ENCODE data around the gene CPPED1.

Gene CPPED1

DNA sequence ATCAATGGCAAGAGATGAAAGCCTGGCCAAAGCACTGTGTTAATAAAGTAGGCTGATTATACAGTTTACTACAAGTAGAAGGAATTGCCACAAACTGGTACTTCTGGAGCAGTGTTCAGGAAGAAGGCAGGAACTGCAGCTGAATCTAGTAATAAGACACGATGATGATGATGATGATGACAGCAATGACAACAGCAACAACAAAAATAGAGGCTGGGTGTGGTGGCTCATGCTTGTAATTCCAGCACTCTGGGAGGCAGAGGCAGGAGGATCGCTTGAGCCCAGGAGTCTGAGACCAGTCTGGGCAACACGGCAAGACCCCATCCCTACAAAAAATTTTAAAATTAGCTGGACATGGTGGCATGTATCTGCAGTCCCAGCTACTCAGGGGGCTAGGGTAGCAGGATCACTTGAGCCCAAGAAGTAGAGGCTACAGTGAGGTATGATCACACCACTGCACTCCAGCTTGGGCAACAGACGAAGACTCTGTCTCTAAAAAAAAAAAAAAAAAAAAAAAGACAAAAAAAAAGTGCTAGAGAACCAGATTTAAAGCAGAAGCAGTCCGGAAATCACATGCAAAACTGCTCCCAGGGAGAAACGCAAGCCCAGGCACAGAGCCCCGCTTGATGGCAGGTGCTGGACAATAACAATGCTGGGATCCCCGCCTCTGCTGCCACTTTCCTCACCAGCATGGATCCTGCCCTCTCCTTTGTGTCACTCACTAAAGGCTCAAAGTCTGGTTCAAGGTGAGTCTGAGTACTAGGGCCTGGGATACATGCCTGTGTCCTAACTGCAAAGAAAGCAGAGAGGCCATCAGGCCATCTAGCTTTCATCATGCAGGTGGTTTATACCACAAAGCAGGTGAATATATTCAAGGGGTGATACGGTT, 44.8 kb downstream of the CPPED1 start:
- Histone ChIP-seq H3K36me3 (peaks cover 0 to 99% (median 29%) of the 10 kb centered on the region in 11 experiments; a peak in 14 of 22 replicates), H3K9ac (no peak overlapping the region), H3K27ac (0 out of 22 replicates have a peak overlapping the region, but pooled peaks of 1 of the 11 experiments have one; percentile 1), H4K20me1 (peaks cover 0 to 99% (median 8%) of the 10 kb centered on the region in 11 experiments; a peak in 10 of 22 replicates), H3K4me2 (peak overlapping the region in 4 of 11 experiments; percentile 10 to 39 (median 24); a peak in 7 of 22 replicates), H3K27me3 (no peaks in the 10 kb centered on the region), H3K4me3 (no peak overlapping the region), H3K9me3 (replicated peaks in 1 of 11) (peaks cover 0 to 28% (median 8%) of the 10 kb centered on the region in 11 experiments; a peak in 11 of 22 replicates), H3K4me1 (peaks cover 0 to 26% (median 16%) of the 10 kb centered on the region in 10 experiments; a peak in 16 of 20 replicates)
- no peak for TF ChIP-seq Cebpa-rat (IDR thresholded peaks at IDR 0.05)

DNA sequence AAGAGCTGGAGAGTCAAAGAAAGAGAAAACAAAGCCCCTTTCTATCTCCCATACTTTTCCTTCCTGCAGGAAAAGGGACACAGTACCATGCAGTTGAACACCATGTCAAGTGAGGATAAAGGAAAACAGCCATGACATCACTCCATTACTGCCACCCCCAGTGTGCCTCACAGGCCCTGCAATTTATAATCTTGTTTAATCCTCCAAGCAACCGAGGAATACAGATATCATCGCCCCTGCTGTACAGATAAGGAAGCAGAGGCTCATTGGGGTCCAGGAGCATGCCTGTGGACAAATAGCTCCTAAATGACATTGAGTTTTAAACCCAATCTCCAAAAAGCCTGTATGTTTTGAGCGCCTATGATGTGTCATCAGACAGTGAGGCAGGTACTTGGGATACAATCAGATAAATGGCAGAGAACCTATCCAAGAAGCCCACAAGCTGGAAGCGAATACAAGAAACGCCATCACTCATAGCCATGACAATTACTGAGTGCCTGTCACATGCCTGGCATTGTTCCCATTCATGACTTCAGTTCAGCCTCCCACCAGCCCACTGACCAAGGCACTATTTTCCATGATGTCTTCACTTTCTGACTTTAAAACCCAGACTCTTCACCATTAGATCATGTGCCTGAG, 45.5 kb downstream of the CPPED1 start:
- Histone ChIP-seq H3K4me2 (peak overlapping the region in 2 of 11 experiments; percentile 10 to 39; a peak in 3 of 22 replicates), H3K27ac (0 out of 22 replicates have a peak overlapping the region, but pooled peaks of 1 of the 11 experiments have one; percentile 1), H3K9ac (no peak overlapping the region), H3K4me3 (no peak overlapping the region), H3K4me1 (peaks cover 0 to 33% (median 18%) of the 10 kb centered on the region in 10 experiments; a peak in 16 of 20 replicates), H4K20me1 (peaks cover 0 to 99% (median 9%) of the 10 kb centered on the region in 11 experiments; a peak in 10 of 22 replicates), H3K36me3 (peaks cover 0 to 99% (median 29%) of the 10 kb centered on the region in 11 experiments; a peak in 14 of 22 replicates), H3K27me3 (no peaks in the 10 kb centered on the region), H3K9me3 (replicated peaks in 1 of 11) (peaks cover 0 to 21% (median 8%) of the 10 kb centered on the region in 11 experiments; a peak in 10 of 22 replicates)
- no peak for TF ChIP-seq Cebpa-rat (IDR thresholded peaks at IDR 0.05)

DNA sequence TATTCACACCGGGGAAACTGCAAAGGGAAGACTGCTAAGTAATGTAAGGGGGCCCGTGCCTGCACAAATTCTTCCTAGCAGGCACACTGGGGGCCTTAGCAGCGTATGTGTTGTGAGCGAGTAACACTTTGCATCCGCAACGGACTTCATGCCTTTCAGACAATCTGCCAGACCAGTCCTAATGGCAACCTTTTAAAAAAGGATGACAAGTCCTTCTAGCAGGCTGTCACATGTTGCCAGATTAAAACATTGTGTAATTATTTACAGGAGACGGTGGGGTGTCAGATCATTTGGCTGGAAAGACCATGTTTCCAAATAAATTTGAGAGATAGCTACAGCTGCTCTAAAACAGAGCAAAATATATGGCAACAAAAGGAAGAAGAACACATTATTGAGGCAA, 46.1 kb downstream of the CPPED1 start:
- Histone ChIP-seq H3K4me1 (peaks cover 0 to 33% (median 18%) of the 10 kb centered on the region in 10 experiments; a peak in 16 of 20 replicates), H4K20me1 (peaks cover 0 to 97% (median 9%) of the 10 kb centered on the region in 11 experiments; a peak in 10 of 22 replicates), H3K27me3 (no peaks in the 10 kb centered on the region), H3K4me2 (no peak overlapping the region), H3K4me3 (no peak overlapping the region), H3K36me3 (peaks cover 0 to 95% (median 29%) of the 10 kb centered on the region in 11 experiments; a peak in 14 of 22 replicates), H3K9me3 (replicated peaks in 1 of 11) (peaks cover 0 to 19% (median 8%) of the 10 kb centered on the region in 11 experiments; a peak in 9 of 22 replicates), H3K9ac (no peak overlapping the region), H3K27ac (no peak overlapping the region)
- no peak for TF ChIP-seq Cebpa-rat (IDR thresholded peaks at IDR 0.05)

DNA sequence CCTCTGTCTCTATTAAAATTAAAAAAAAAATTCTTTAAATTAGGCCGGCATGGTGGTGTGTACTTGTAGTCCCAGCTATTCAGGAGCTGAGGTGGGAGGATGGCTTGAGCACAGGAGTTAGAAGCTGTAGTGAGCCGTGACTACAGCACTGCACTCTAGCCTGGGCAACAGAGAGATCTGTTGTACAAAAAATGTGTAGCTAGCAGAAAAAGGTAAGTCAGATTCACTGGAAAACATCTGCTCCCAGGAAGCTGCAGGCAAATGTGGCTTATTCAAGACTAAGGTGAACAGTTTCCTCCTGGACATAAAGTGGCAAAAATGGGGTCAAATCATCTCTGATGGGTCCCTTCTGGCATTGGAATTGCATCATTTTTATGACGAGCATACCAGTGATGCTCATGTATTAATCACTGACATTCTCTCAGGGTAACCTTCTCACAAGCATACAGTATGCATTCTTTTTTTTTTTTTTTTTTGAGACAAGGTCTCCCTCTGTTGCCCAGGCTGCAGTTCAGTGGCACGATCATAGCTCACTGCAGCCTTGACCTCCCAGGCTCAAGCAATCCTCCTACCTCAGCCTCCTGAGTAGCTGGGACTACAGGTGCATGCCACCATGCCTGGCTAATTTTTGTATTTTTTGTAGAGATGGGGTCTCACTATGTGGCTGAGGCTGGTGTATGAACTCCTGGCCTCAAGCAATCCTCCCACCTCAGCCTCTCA, 48.7 kb downstream of the CPPED1 start:
- Histone ChIP-seq H3K27me3 (no peaks in the 10 kb centered on the region), H3K4me1 (peaks cover 0 to 49% (median 14%) of the 10 kb centered on the region in 10 experiments; a peak in 13 of 20 replicates), H3K4me3 (no peak overlapping the region), H3K9ac (no peak overlapping the region), H3K9me3 (replicated peaks in 1 of 11) (peaks cover 0 to 2% (median 0%) of the 10 kb centered on the region in 11 experiments; a peak in 3 of 22 replicates), H4K20me1 (peaks cover 0 to 95% (median 9%) of the 10 kb centered on the region in 11 experiments; a peak in 10 of 22 replicates), H3K27ac (no peak overlapping the region), H3K36me3 (peaks cover 0 to 90% (median 11%) of the 10 kb centered on the region in 11 experiments; a peak in 12 of 22 replicates), H3K4me2 (no peak overlapping the region)
- no peak for TF ChIP-seq Cebpa-rat (IDR thresholded peaks at IDR 0.05)

DNA sequence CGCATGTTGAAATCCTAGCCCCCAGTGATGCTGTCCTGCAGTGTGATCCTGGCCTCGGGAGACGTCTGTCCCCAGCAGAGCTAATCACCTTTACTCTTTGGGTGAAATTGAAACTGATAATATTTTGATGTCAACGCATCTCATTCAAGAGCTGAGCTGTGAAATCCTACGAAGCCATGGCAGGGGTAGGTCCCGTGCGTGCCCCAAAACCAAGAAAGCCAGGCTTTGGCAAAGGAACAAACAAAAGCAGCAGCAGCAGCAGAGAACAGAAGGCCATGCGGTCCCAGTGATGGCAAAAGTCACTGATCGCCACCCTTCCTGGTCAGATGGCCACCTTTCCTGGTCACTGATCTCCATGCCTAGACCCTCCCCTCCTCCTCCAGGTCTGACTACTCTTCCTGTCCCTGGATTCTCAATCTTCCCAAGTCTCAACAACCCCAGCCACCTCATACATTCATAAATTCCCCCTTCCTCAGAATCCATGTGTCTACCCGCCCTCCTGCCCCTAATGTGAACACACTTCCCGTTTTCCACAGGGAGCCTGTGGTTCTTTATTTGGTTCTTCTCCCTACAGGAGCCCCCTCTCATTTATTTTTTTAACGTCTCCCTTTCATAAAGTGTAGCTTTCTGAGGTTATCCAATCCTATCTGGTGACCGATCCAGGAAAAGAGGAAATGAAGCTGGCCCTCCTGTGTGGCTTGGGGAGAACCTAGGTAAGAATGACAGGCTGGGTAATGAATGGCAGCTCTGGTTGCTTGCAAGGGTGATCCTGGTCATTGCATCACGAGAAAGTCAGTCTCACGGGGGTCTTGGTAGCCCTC, 50.3 kb downstream of the CPPED1 start:
- Histone ChIP-seq H3K4me1 (peaks cover 0 to 37% (median 6%) of the 10 kb centered on the region in 10 experiments; a peak in 12 of 20 replicates), H3K36me3 (peaks cover 0 to 89% (median 0%) of the 10 kb centered on the region in 11 experiments; a peak in 9 of 22 replicates), H3K9me3 (replicated peaks in 1 of 11) (no peaks in the 10 kb centered on the region), H3K4me2 (0 out of 22 replicates have a peak overlapping the region, but pooled peaks of 1 of the 11 experiments have one; percentile 21), H3K27ac (no peak overlapping the region), H3K9ac (no peak overlapping the region), H3K27me3 (no peaks in the 10 kb centered on the region), H4K20me1 (peaks cover 0 to 95% (median 4%) of the 10 kb centered on the region in 11 experiments; a peak in 10 of 22 replicates), H3K4me3 (no peak overlapping the region)
- no peak for TF ChIP-seq Cebpa-rat (IDR thresholded peaks at IDR 0.05)

DNA sequence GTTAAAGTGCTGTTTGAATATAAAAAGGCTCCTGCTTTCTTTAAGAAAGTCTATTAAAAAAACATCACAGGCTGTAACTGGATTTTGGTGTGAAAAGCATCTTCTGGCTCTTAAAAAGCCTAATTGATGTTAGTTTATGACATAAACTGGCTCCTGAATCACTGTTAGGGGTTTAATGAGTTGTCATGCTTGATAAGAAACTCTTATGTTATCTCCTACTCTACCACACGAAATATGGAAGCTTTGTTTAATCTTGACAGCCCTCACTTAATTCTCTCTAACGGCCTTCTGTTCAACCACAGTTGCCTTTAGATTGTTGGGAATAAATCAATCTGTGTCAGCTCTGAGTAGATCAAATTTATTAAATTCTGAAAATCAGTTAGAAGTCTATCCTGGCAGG, 51.5 kb downstream of the CPPED1 start:
- Histone ChIP-seq H3K36me3 (peaks cover 0 to 89% (median 0%) of the 10 kb centered on the region in 11 experiments; a peak in 9 of 22 replicates), H3K9me3 (replicated peaks in 1 of 11) (no peaks in the 10 kb centered on the region; a peak in 2 of 22 replicates), H3K27me3 (no peaks in the 10 kb centered on the region), H3K4me2 (no peak overlapping the region), H3K9ac (no peak overlapping the region), H3K27ac (no peak overlapping the region), H3K4me1 (peaks cover 0 to 32% (median 8%) of the 10 kb centered on the region in 10 experiments; a peak in 10 of 20 replicates), H4K20me1 (peaks cover 0 to 94% (median 0%) of the 10 kb centered on the region in 11 experiments; a peak in 9 of 22 replicates), H3K4me3 (no peak overlapping the region)
- TF ChIP-seq Cebpa-rat (IDR thresholded peaks at IDR 0.05): no peak

DNA sequence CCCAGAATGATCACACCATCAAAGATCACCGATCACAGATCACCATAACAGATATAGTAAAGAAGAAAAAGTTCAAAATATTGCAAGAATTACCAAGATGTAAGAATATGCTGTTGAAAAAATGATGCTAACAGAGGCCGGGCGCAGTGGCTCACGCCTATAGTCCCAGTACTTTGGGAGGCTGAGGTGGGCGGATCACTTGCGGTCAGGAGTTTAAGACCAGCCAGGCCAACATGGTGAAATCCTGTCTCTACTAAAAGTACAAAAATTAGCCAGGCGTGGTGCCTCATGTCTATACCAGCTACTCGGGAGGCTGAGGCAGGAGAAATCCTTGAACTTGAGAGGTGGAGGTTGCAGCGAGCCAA, 53.2 kb downstream of the CPPED1 start:
- Histone ChIP-seq H3K27me3 (no peaks in the 10 kb centered on the region), H3K36me3 (peaks cover 0 to 89% (median under 1%) of the 10 kb centered on the region in 11 experiments; a peak in 10 of 22 replicates), H3K4me3 (no peak overlapping the region), H3K9me3 (replicated peaks in 1 of 11) (peaks cover 8 to 16% (median 12%) of the 10 kb centered on the region in 11 experiments; a peak in 20 of 22 replicates), H4K20me1 (peaks cover 0 to 89% (median 0%) of the 10 kb centered on the region in 11 experiments; a peak in 8 of 22 replicates), H3K27ac (no peak overlapping the region), H3K4me2 (peak overlapping the region in 8 of 11 experiments; percentile 1 to 33 (median 14); a peak in 3 of 22 replicates), H3K9ac (no peak overlapping the region), H3K4me1 (peaks cover 0 to 32% (median 8%) of the 10 kb centered on the region in 10 experiments; a peak in 10 of 20 replicates)
- TF ChIP-seq Cebpa-rat (IDR thresholded peaks at IDR 0.05): no peak
